Measurements from ENCODE around the gene SORBS1.

DNA sequence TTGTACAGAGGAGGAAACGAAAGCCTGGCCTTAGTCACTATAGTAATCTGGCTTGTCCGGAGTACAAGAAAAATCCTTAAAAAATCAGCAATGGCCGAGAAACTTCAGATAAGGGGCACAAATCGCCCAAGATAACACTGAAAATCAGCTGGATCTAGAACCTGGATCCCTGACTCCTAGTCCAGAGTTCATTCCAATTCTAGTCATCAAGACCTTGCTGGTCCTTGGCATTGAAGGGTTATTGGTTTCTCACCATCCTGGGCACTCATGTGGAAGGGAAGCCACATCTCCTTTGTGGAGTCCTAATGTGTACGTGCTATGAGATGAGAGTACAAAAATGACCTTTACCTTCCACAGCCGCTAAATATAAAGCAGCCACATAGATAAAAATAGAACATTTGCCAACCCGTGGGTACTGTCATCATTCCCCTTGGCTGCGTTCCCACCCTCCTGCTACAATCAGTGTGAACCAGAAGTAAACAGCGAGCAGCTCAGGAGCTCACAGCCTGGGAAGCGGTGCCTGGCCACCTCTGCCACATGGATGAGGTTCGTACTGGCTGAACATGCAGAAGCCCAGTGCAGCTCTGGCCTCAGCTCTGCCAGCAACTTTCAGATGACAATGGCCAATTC is 154.4 kb downstream of the SORBS1 start:
- TF ChIP-seq, protein P1, sequence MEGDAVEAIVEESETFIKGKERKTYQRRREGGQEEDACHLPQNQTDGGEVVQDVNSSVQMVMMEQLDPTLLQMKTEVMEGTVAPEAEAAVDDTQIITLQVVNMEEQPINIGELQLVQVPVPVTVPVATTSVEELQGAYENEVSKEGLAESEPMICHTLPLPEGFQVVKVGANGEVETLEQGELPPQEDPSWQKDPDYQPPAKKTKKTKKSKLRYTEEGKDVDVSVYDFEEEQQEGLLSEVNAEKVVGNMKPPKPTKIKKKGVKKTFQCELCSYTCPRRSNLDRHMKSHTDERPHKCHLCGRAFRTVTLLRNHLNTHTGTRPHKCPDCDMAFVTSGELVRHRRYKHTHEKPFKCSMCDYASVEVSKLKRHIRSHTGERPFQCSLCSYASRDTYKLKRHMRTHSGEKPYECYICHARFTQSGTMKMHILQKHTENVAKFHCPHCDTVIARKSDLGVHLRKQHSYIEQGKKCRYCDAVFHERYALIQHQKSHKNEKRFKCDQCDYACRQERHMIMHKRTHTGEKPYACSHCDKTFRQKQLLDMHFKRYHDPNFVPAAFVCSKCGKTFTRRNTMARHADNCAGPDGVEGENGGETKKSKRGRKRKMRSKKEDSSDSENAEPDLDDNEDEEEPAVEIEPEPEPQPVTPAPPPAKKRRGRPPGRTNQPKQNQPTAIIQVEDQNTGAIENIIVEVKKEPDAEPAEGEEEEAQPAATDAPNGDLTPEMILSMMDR (IDR thresholded peaks at IDR 0.05): no peak
- no peak for TF ChIP-seq POLR2A (IDR thresholded peaks at IDR 0.05)
